ENCODE measurements around the gene SLCO1B1.

The SLCO1B1 gene

GRCh38 chr12:21221072-21221471 is 90.1 kb downstream of the SLCO1B1 start:
- DNase-seq = no peak

- DNase-seq = no peak
Measured at GRCh38 chr12:21221778-21222177, 90.8 kb downstream of the SLCO1B1 start.

DNA sequence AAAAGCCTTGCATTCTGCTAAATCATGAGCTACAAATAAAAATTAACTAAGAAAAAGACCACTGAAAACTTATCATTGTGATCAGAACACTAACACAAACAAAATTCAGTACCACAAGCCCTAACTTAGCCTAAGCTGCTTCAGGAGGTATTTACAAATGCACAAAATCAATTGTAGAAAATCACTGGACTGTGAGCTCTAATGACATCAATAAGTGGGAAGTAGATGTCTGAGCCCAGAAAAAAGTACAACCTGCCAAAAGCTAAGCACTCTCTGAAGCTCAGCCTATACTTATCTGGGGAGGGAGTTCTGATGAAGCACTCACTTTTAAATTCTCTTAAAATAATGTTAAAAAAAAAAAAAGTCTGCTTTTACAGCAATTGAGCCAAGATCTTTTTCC is 92.9 kb downstream of the SLCO1B1 start:
- DNase-seq = no peak

GRCh38 chr12:21234395-21234794 is 103.4 kb downstream of the SLCO1B1 start:
- no peak for DNase-seq

GRCh38 chr12:21239866-21240265 is 108.9 kb downstream of the SLCO1B1 start:
- DNase-seq = no peak

DNA sequence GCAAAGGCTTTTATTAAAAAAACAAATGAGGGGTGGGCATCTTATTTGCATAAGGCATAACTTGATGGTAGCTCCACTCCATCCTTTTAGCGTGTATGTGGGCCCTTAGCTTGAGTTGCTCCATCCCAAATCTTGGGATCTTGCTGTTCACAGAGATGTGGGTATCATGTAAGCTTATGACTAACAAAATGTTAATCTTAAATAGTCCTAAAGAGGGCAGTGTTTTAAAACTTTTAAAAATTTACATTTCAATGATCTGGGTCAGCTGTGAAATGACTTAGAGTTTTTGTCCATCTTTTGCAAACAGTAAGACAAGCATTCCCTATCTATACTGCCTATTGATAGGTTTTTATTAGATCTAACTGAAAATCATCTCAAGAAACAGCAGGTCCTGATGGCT is 117.7 kb downstream of the SLCO1B1 start:
- no peak for DNase-seq

DNA sequence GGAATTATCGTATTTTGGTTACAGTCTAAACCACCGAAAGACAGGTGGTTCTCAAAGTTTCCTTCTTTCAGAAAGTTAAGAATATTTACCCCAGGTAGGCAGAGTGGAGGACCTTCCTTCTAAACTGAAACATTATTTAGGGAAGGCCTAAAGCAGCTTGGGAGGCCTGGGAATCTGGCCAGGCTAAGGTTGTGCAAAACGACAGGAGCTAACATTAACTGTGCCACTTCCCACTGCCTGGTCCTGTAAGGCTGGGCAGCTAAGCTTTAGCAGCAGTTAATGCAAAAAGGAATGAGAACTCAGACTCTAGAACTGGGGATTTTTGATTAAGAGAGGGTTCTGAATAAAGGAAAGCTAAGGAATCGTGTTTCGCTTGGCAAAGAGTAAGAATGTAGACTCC is 121.1 kb downstream of the SLCO1B1 start:
- no peak for DNase-seq

- no peak for DNase-seq
Measured at GRCh38 chr12:21257172-21257571, 126.2 kb downstream of the SLCO1B1 start.

DNA sequence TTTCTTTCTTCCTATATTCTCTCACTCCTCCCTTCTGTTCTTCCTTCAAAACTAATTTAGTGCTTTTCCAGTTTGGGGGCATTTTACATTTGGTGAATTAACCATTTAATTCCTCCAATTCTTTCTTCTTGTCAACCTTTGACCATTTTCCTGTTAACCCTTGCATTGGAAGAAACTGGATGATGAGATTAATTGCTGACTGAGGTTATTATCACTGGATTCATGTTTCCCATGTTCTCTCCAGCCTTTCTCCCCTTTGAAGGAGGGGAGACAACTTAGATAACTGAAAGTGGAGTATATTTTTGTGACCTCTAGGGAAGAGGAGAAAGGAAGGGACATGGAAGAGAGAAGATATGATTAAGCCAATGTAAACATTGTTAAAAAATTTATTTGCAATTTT is 133.2 kb downstream of the SLCO1B1 start:
- DNase-seq = no peak

DNA sequence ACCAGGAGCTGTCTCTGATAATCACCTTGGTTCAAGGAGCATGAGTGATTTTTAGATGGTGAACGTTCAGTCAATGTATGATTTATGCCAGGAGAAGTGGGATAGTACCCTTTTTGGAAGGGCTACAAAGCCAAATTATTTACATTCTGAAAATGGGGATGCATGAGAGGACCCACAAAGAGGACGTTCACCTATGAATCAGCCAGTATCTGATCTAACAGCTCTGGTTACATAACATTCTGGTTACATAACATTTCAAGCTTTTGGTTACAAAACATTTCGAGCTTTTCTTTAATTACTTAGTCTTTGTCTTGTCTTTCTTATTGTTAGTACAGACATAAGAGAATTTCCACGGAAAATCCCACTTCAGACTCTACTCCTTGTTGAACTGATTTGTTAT is 134.9 kb downstream of the SLCO1B1 start:
- DNase-seq = no peak

DNA sequence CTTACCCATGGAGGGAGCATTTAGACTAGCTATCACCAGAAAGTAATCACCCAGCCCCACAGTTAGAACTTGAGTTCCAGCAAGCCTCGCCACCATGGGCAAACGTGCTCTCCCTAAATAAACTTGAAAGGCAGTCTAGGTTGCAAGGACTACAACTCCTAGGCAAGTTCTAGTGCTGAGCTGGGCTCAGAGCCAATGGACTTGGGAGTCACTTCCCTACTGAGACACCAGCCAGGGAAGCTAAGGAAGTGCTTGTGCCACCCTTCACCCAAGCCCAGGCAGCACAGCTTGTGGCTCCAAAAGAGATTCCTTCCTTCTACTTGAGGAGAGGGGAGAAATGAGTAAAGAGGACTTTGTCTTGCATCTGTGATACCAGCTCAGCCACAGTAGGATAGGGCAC is 145.8 kb downstream of the SLCO1B1 start:
- no peak for DNase-seq

Measured in stimulated activated CD4-positive, alpha-beta T cell treated with anti-CD3 and anti-CD28 coated beads, Interleukin-4, amount 100 ng/mL, for 24 hours (primary cell).